HG03354 (cell line): ENCODE measurements around the gene GLI1.
"Not testable (repeated sequence)": the region's sequence is repeated elsewhere in the genome, so short reads cannot be mapped to it uniquely, and the experiment has no call there.

ENCODE experiments used
- ATAC-seq: cut with Tn5 transposase; IDR thresholded peaks from one replicate; pipeline ENCODE4 v1.9.1; 2021; ENCODE audit warnings: mild to moderate bottlenecking; ENCODE audit not compliant: unreplicated experiment, poor library complexity, severe bottlenecking

GLI1 gene

DNA sequence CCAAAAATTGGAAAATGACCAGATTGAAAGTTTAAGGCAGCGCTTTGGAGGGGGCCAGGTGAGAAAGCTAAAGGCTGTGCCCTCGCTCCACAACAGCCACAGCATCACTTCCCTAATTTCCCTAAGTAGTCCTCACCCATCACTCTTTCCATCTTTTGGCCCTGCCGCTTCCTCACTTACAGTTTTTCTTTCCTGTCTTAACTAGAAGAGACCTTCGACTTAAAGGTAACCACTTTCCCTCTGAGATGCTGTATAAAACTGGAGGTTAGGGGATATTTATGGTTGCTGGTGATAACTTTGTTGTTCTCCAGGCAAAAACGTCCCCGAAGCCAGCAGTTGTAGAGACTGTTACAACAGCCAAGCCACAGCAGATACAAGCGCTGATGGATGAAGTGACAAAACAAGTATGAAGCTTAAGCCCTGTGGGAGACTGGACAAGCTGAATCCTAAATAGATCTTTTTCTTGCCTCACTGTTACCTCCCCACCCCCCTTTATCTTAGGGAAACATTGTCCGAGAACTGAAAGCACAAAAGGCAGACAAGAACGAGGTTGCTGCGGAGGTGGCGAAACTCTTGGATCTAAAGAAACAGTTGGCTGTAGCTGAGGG, 56.5 kb downstream of the GLI1 start:
- no peak for ATAC-seq

DNA sequence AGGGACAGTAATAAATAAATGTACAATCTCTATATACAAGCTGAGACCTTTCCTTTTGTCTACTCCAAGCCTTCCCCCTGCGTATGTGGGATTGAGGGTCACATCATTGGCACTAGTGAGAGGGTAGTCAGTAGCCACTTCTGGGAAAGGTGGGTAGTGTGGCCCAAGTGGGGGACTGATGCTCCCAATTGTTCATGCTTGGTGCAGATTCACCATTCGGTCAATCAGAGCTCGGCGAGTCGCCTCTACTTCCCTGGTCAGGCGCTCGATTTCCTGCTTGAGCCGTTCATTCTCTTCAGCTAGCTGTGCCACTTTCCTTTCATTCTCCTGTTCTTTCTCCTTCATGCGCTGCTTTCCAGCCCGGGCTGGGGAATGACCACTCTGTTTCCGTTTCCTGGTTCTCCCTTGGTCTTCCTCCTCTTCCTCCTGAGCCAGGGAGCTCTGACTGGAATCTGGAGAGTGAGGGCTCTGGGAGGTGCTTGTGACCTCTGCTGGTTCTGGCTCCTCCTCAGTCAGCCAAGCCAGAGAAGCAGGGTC, 57.1 kb downstream of the GLI1 start:
- no peak for ATAC-seq

DNA sequence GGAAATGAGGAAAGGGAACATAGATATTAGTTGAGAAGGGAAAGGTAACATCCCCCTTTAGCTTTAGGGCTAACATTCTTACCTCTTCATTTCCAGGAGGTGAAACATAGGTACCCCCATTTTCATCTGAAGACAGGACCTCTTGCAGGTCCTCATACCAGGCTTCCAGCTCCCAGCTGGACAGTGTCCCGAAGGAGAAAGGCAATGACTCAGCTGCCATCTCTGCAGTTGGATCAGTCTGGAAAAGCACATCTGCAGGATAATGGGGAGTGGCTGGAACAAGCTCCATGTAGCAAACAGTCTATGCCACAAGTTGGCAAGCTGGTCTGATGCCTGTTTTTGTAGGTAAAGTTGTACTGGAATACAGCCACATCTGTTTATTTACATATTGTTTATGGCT, 57.6 kb downstream of the GLI1 start:
- no peak for ATAC-seq

DNA sequence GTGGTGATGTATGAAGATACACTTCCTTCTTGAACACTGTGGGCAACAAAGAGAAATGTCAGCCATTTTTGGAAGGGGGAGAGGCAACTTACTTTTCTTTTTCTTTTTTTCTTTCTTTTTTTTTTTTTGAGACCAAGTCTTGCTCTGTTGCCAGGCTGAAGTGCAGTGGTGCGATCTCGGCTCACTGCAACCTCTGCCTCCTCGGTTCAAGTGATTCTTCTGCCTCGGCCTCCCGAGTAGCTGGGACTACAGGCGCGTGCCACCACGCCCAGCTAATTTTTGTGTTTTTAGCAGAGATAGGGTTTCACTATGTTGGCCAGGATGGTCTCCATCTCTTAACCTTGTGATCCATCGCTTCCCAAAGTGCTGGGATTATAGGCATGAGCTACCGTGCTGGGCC, 58.1 kb downstream of the GLI1 start:
- ATAC-seq = not testable (repeated sequence)

DNA sequence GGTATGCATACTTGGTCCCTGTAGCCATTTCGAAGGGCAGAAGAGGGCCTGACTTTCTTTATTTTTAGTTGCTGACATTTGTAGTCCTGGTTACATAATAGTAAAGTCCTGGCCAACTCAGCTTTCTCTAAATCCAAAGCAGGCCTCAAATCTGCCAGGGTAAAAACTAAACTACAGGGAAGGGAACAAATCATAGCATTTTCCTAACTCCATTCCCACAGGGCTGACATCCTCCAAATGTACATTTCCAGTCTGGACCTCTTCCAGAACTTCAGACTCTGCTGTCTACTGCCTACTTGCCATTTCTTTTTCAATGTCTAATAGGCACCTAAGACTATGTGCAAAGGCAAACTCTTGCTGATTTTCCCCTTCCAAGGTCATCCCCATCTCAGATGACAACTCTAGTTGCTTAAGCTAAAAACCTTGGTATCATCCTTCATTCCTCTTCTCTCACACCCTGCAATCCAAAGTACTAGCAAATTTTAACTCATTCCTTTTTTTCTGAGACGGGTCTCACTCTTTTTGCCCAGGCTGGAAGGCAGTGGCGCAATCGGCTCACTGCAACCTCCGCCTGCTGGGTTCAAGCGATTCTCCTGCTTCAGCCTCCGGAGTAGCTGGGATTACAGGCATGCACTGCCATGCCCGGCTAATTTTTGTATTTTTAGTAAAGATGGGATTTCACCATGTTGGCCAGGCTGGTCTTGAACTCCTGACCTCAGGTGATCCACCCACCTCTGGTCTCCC, 58.8 kb downstream of the GLI1 start:
- ATAC-seq = no peak

DNA sequence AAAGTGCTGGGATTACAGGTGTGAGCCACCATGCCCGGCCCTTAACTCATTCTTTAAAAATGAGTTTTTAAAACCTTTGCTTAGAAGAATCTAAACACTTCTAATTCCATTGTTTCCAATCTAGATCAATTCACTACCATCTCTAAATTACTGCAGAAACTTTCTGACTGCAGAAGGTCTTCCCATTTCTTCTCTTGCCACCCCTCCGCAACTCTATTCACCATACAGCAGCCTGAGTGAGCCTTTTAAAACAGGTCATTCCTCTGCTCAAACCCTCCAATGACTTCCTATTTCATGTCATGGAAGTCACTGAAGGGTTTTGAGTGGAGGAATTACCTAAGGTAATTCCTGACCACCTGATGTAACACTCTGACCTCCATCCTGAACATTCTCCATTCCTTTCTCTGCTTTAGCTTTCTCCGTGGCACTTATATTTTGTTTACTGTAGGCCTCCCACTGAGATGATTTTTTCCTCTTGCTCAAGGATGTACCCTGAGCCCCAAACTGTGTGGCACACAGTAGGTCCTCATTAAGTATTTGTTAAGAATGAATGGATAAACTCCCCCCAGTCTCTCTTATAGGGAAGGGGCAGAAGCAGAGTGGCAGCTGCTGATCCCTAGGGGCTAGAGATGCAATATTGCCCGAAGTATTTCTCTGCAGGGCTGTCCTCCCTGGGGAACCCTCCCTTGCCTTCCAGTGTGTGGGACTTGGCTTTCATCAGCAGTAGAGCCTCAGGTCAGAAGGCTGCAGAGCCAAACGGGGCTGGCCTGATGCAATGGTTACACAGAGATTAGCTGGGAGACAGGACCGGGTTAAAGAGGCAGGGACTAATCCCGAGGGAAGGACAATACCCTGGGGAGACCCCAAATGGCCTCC, 59.6 kb downstream of the GLI1 start:
- ATAC-seq = no peak

DNA sequence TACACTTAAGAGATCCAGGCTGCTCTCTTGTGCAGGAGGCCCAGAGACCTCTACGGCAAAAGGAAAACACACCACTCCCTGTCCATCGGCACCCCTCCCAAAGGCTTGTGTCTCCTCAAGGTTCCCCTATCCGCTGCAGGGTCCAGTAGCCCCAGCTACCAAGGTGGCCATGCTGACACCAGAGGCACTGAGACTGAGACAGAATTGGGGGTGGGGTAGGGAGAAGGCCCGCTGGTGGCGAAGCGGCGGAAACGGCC, 60.1 kb downstream of the GLI1 start:
- ATAC-seq = peak; percentile 3

DNA sequence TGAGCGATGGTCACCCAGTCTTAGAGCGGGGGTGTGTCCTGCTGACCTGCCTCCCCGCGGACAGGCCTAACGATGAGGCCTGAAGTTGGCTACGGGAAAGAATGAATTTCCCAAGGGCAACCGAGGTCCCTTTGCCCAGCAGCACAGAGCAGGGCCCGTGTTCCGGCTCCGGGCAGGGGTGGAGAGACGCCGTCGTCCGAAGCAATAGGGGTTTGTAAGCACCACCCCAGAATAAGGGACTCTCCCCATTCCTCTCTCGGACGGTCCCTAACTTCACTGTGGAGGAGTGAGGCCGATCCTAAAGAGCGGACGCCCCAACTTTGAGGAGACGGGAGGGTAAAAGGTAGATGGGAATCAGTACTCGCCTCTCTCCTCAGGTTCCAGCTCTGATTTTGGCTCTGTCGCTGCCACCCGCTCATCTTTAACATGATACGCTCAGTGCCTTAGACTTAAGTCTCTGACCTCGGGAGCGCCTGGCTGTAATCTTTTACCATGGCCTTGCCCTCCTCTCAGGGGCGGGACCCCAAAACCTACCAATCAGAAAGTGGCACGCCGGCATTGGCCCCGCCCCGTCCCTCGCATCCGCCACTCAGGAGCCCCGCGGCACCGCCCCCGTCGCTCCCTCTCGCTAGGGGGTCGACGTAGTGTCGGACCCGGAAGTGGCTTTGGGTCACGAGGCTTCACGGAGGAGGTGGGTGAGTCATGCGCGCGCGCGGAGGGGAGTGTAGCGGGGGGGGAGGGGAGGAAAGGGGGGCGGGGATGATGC, 60.7 kb downstream of the GLI1 start, which contains the start of gene DDIT3:
TSS of gene DDIT3 (minus strand) at position 462 of the 766 bp plus-strand sequence. CDS start 3,108 bp downstream, outside the sequence.
- peak; percentile 70 for ATAC-seq

DNA sequence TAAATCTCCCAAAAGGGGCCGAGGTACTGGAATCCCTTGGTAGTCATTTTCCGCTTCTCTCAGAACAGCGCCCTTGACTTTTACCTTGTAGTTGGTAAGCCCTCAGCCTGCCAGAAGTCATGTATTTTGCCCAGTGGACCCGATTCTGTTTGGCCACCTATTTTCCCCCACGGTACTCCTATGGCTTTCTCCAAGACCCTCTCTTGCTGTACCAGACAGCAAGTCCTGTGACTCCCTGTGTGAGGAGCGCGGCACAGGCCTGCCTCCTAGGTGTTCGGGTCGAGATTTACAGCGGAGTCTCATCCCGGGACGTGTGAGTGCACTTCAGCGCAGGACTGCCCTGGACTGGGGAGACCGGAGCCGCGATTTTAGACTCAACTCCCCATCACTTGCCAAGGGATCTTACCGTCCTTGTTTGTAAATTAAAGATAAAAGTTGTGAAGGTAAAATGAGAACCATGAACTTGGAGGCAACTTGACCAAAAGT, 62.0 kb downstream of the GLI1 start:
- no peak for ATAC-seq
